HepG2 (cell line): Measurements from ENCODE around the gene GRAP. TPM values are rescaled to one million over a fixed set of nuclear protein-coding genes. Genes with fewer than 3 reads are reported as not detected.

Experiments used
- BCLAF1 ChIP-seq: fragments of 450-650 bp; IDR thresholded peaks from 2 replicates; pipeline ENCODE4 v1.6.1; 2017; ENCODE audit warnings: mild to moderate bottlenecking
- FOXK2 ChIP-seq: fragments of 450-650 bp; IDR thresholded peaks from 2 replicates; pipeline ENCODE4 v1.6.1; 2016
- GFI1 ChIP-seq: sonication (generic); formaldehyde crosslinking; IDR thresholded peaks from 2 replicates; pipeline ENCODE4 v1.5.0; 2020; ENCODE audit warnings: missing genetic modification reagents, mild to moderate bottlenecking, borderline replicate concordance
- HOXA5 ChIP-seq: sonication (generic); formaldehyde crosslinking; IDR thresholded peaks from 2 replicates; pipeline ENCODE4 v1.4.0; 2020; ENCODE audit warnings: missing genetic modification reagents
- HOXD1 ChIP-seq: sonication (generic); formaldehyde crosslinking; IDR thresholded peaks from 2 replicates; pipeline ENCODE4 v1.5.0; 2020; ENCODE audit warnings: missing genetic modification reagents
- JARID2 ChIP-seq: sonication (generic); formaldehyde crosslinking; IDR thresholded peaks from 2 replicates; pipeline ENCODE4 v1.8.1; 2023; ENCODE audit warnings: missing genetic modification reagents, inconsistent platforms; ENCODE audit not compliant: insufficient replicate concordance
- MAFK ChIP-seq, 2 experiments: IDR thresholded peaks in 1 of 2; conservative IDR thresholded peaks in 1 of 2; 2 replicates each; pipeline ENCODE4 v1.6.1; 2011; ENCODE audit warnings: improper control_type of control experiment in 2 of 2, low read length in 2 of 2
- MAX ChIP-seq: IDR thresholded peaks from 2 replicates; pipeline ENCODE4 v1.6.1; 2012; ENCODE audit warnings: inconsistent platforms
- MAZ ChIP-seq, 2 experiments: sonication (generic) in 1 of 2; formaldehyde crosslinking in 1 of 2; IDR thresholded peaks; 2 replicates each; pipeline versions ENCODE4 v1.5.0 to v1.6.1; 2012 to 2020; ENCODE audit warnings: low read depth in 2 of 2, mild to moderate bottlenecking in 2 of 2, borderline replicate concordance in 1 of 2, improper control_type of control experiment in 1 of 2, low read length in 1 of 2, missing genetic modification reagents in 1 of 2, moderate library complexity in 1 of 2
- MLLT10 ChIP-seq: sonication (generic); formaldehyde crosslinking; IDR thresholded peaks from 2 replicates; pipeline ENCODE4 v1.4.0; 2020; ENCODE audit warnings: missing genetic modification reagents
- NFE2L1 ChIP-seq: sonication (generic); formaldehyde crosslinking; IDR thresholded peaks from 2 replicates; pipeline ENCODE4 v1.4.0; 2020; ENCODE audit warnings: missing genetic modification reagents, mild to moderate bottlenecking, borderline replicate concordance
- PAX8 ChIP-seq: sonication (generic); formaldehyde crosslinking; IDR thresholded peaks from 2 replicates; pipeline ENCODE4 v1.8.0; 2022; ENCODE audit warnings: mild to moderate bottlenecking, missing genetic modification reagents, borderline replicate concordance
- PHF20 ChIP-seq: sonication (generic); formaldehyde crosslinking; IDR thresholded peaks from 2 replicates; pipeline ENCODE4 v1.5.0; 2020; ENCODE audit warnings: mild to moderate bottlenecking, missing genetic modification reagents
- RARG ChIP-seq: sonication (generic); formaldehyde crosslinking; IDR thresholded peaks from 2 replicates; pipeline ENCODE4 v1.4.0; 2020; ENCODE audit warnings: low read depth, mild to moderate bottlenecking, missing genetic modification reagents
- SMYD3 ChIP-seq: sonication (generic); formaldehyde crosslinking; IDR thresholded peaks from 2 replicates; pipeline ENCODE4 v1.8.1; 2023; ENCODE audit warnings: mild to moderate bottlenecking, missing genetic modification reagents
- SRF ChIP-seq: IDR thresholded peaks from 2 replicates; pipeline ENCODE4 v1.6.1; 2011; ENCODE audit warnings: mild to moderate bottlenecking, low read depth, low read length, moderate library complexity
- TFDP1 ChIP-seq: IDR thresholded peaks from 2 replicates; pipeline ENCODE4 v1.6.1; 2016; ENCODE audit warnings: missing compliant biosample characterization, missing genetic modification reagents, borderline replicate concordance
- TIGD3 ChIP-seq: sonication (generic); formaldehyde crosslinking; IDR thresholded peaks from 2 replicates; pipeline ENCODE4 v1.5.1; 2020; ENCODE audit warnings: mild to moderate bottlenecking, missing genetic modification reagents, borderline replicate concordance
- ZBTB3 ChIP-seq: sonication (generic); formaldehyde crosslinking; IDR thresholded peaks from 2 replicates; pipeline ENCODE4 v1.4.0; 2020; ENCODE audit warnings: low read depth, mild to moderate bottlenecking, moderate library complexity, missing genetic modification reagents, borderline replicate concordance
- ZFAT ChIP-seq: sonication (generic); formaldehyde crosslinking; conservative IDR thresholded peaks from 2 replicates; pipeline ENCODE4 v1.8.1; 2023; ENCODE audit warnings: missing genetic modification reagents, inconsistent platforms
- ZFP37 ChIP-seq: sonication (generic); formaldehyde crosslinking; IDR thresholded peaks from 2 replicates; pipeline ENCODE4 v1.4.0; 2020; ENCODE audit warnings: missing genetic modification reagents, borderline replicate concordance
- ZFP90 ChIP-seq: sonication (generic); formaldehyde crosslinking; IDR thresholded peaks from 2 replicates; pipeline ENCODE4 v1.8.0; 2022; ENCODE audit warnings: missing genetic modification reagents, mild to moderate bottlenecking, inconsistent platforms, borderline replicate concordance
- ZMYM3 ChIP-seq: sonication (generic); formaldehyde crosslinking; IDR thresholded peaks from 2 replicates; pipeline ENCODE4 v1.5.1; 2020; ENCODE audit warnings: mild to moderate bottlenecking, missing genetic modification reagents
- ZNF263 ChIP-seq: sonication (generic); formaldehyde crosslinking; IDR thresholded peaks from 2 replicates; pipeline ENCODE4 v1.4.0; 2020; ENCODE audit warnings: missing genetic modification reagents
- ZNF441 ChIP-seq: sonication (generic); formaldehyde crosslinking; IDR thresholded peaks from 2 replicates; pipeline ENCODE4 v1.7.0; 2021; ENCODE audit warnings: missing genetic modification reagents, borderline replicate concordance
- ZNF879 ChIP-seq: sonication (generic); formaldehyde crosslinking; IDR thresholded peaks from 2 replicates; pipeline ENCODE4 v1.8.1; 2023; ENCODE audit warnings: missing genetic modification reagents
- polyA plus RNA-seq, 8 experiments: library from polyadenylated mRNA; depleted of rRNA in 3 of 8; stranded (reverse) in 7 of 8; unstranded in 1 of 8; fragments of >200 nt; fragmentation: Illumina TruSeq in 4 of 8; extraction: Trizol in 4 of 8; gene quantifications; 2 replicates each; pipeline versions ENCODE4 v1.2.1 to v1.2.3, GENCODE V29; 2011 to 2016; ENCODE audit warnings: low read depth in 4 of 8, missing spikeins in 1 of 8, mixed read lengths in 1 of 8; ENCODE audit not compliant: insufficient read depth in 1 of 8
- total RNA-seq, 5 experiments: library from RNA; depleted of rRNA; stranded (reverse); fragments of >200 nt; fragmentation: Illumina TruSeq; extraction: Trizol; gene quantifications; 2 replicates each; pipeline ENCODE4 v1.2.3, GENCODE V29; 2016; ENCODE audit warnings: low read depth in 1 of 5

Gene GRAP
- total and polyA plus RNA-seq, 2 of the 13 experiments (the other 11 are each of a cell fraction or from before 2014, with no cell fraction given): 0.77 to 1.7 TPM

- TF ChIP-seq TIGD3 (CRISPR knock-in tag): no peak
- no peak for TF ChIP-seq BCLAF1
- TF ChIP-seq ZFAT (CRISPR knock-in tag): no peak
- TF ChIP-seq ZFP37 (CRISPR knock-in tag): no peak
- no peak; the same call in 1 of the 2 replicates for TF ChIP-seq GFI1
- no peak for TF ChIP-seq SMYD3 (CRISPR knock-in tag)
- TF ChIP-seq SRF: no peak
- no peak for TF ChIP-seq JARID2 (CRISPR knock-in tag)
- no peak for TF ChIP-seq NFE2L1
- peak; percentile 79 for TF ChIP-seq MAX
- TF ChIP-seq RARG (CRISPR knock-in tag): no peak
- TF ChIP-seq ZNF441 (CRISPR knock-in tag): no peak
- TF ChIP-seq PHF20: no peak
- TF ChIP-seq HOXD1 (CRISPR knock-in tag): no peak
- TF ChIP-seq PAX8 (CRISPR knock-in tag): 0 out of 2 replicates have a peak, but pooled peaks have one; percentile 13
- TF ChIP-seq MLLT10 (CRISPR knock-in tag): no peak
- TF ChIP-seq MAZ (IDR thresholded peaks at IDR 0.05; ENCODE audit: borderline replicate concordance, low read depth, low read length): no peak
- TF ChIP-seq MAZ (CRISPR knock-in tag; IDR thresholded peaks at IDR 0.05; ENCODE audit: low read depth): peak; percentile 62
- no peak for TF ChIP-seq ZFP90 (CRISPR knock-in tag)
- no peak for TF ChIP-seq ZMYM3 (CRISPR knock-in tag)
- TF ChIP-seq ZNF263 (CRISPR knock-in tag): no peak
- TF ChIP-seq TFDP1 (CRISPR knock-in tag): no peak; the same call in 1 of the 2 replicates
- no peak for TF ChIP-seq MAFK (conservative IDR thresholded peaks at IDR 0.05 in 1 of 2, IDR thresholded peaks at IDR 0.05 in 1 of 2; ENCODE audit: low read length in 2 of 2)
- no peak for TF ChIP-seq ZNF879 (CRISPR knock-in tag)
- no peak for TF ChIP-seq HOXA5 (CRISPR knock-in tag)
- TF ChIP-seq FOXK2: no peak
- 0 out of 2 replicates have a peak, but pooled peaks have one; percentile 54 for TF ChIP-seq ZBTB3
These were observed 42.2 kb downstream of the GRAP start, which contains the start of gene FAM83G (continued) for GRCh38 chr17:19004421-19005136.
